ENCODE data around the gene MAML2. TPM values are rescaled to one million over a fixed set of nuclear protein-coding genes. Genes with fewer than 3 reads are reported as not detected.

Gene MAML2
- total and polyA plus RNA-seq, 2 experiments from 2014 or later = 4.7 to 15.3 TPM

DNA sequence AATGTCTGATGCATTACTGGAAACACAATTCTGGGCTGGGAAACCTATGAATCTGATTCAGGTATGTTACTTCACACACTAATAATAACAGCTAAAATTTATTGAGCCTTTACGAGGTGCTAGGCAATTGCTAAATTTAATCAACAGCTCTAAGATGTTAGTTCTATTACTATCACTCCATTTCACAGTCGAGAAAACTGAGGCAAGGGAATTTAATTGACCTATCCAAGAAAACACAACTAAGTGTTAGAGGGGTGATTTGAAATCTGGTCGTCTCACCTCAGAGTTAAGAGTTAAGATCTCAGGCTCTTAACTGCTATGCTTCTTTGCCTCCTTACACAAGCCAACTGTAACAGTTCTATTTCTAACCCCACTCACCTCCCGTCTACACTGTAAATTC lies 8.8 kb downstream of the MAML2 start:
- 98% methylated on average over 4 of the region's 4 CpGs for WGBS (ENCODE audit: low lambda C conversion rate, missing lambda C conversion rate)
- H3K9me2 ChIP-seq (replicated peaks; ENCODE audit: insufficient read depth) = no peaks in the 10 kb centered on the region
- H3K36me3 ChIP-seq (replicated peaks; ENCODE audit: insufficient read depth, low read depth) = no peaks in the 10 kb centered on the region
- no peak for DNase-seq (ENCODE audit: low spot score)
- no peaks in the 10 kb centered on the region for H3K27me3 ChIP-seq
- H4K20me1 ChIP-seq (ENCODE audit: insufficient read depth, poor library complexity, severe bottlenecking) = no peaks in the 10 kb centered on the region
- no peaks in the 10 kb centered on the region for H3K9me3 ChIP-seq (ENCODE audit: low read depth)
- H3K4me2 ChIP-seq = no peak overlapping the region
- H2AFZ ChIP-seq = no peak overlapping the region
- no peak overlapping the region for H3K4me3 ChIP-seq
- peaks cover 88% of the 10 kb centered on the region for H3K79me2 ChIP-seq
- TF ChIP-seq EZH2 (IDR thresholded peaks at IDR 0.05; ENCODE audit: borderline replicate concordance) (no peak), EZH2phosphoT487 (IDR thresholded peaks at IDR 0.05; ENCODE audit: low read depth, severe bottlenecking, unreplicated experiment) (no peak)
- TF ChIP-seq, protein P1, sequence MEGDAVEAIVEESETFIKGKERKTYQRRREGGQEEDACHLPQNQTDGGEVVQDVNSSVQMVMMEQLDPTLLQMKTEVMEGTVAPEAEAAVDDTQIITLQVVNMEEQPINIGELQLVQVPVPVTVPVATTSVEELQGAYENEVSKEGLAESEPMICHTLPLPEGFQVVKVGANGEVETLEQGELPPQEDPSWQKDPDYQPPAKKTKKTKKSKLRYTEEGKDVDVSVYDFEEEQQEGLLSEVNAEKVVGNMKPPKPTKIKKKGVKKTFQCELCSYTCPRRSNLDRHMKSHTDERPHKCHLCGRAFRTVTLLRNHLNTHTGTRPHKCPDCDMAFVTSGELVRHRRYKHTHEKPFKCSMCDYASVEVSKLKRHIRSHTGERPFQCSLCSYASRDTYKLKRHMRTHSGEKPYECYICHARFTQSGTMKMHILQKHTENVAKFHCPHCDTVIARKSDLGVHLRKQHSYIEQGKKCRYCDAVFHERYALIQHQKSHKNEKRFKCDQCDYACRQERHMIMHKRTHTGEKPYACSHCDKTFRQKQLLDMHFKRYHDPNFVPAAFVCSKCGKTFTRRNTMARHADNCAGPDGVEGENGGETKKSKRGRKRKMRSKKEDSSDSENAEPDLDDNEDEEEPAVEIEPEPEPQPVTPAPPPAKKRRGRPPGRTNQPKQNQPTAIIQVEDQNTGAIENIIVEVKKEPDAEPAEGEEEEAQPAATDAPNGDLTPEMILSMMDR (IDR thresholded peaks at IDR 0.05; ENCODE audit: poor library complexity) = no peak
- peaks cover 74% of the 10 kb centered on the region for H3K4me1 ChIP-seq (ENCODE audit: insufficient read depth)
- H3K27ac ChIP-seq = no peak overlapping the region

DNA sequence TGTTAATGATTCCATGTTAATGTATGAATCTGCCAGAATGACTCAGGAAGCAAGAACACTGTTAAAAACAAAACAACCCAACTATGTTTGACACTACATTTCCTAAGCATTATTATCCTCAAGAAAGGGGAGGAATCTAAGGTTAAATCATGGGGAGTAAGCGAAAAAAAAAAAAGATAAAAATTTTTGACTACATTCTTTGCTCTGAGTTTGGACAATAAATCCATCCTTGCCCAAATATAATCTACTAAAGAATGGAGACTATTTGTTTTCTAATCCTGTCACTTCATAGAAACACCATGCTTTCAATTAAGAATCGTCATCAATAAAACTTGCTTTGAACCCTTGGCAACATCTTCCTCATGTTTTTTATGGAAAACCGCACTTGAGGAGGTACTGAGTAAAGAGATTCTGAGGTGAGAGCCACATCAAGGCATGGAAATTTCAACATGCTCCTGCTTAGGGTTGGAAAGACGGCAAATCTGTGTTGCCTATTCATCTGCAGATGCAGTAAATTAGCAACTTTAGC lies 9.7 kb downstream of the MAML2 start:
- H3K4me3 ChIP-seq = no peak overlapping the region
- peak overlapping the region; percentile 61 for H3K27ac ChIP-seq
- no peak overlapping the region for H2AFZ ChIP-seq
- no peaks in the 10 kb centered on the region for H3K9me3 ChIP-seq (ENCODE audit: low read depth)
- no peaks in the 10 kb centered on the region for H4K20me1 ChIP-seq (ENCODE audit: insufficient read depth, poor library complexity, severe bottlenecking)
- H3K79me2 ChIP-seq = peaks cover 88% of the 10 kb centered on the region
- no peaks in the 10 kb centered on the region for H3K27me3 ChIP-seq
- no peak for DNase-seq (ENCODE audit: low spot score)
- H3K36me3 ChIP-seq (replicated peaks; ENCODE audit: insufficient read depth, low read depth) = no peaks in the 10 kb centered on the region
- no peaks in the 10 kb centered on the region for H3K9me2 ChIP-seq (replicated peaks; ENCODE audit: insufficient read depth)
- no peak for TF ChIP-seq EZH2 (IDR thresholded peaks at IDR 0.05; ENCODE audit: borderline replicate concordance)
- TF ChIP-seq EZH2phosphoT487 (IDR thresholded peaks at IDR 0.05; ENCODE audit: low read depth, severe bottlenecking, unreplicated experiment) = no peak
- TF ChIP-seq, protein P1 (IDR thresholded peaks at IDR 0.05; ENCODE audit: poor library complexity) = no peak
- H3K4me2 ChIP-seq = peak overlapping the region; percentile 59
- 52% methylated on average over 4 of the region's 4 CpGs for WGBS (ENCODE audit: low lambda C conversion rate, missing lambda C conversion rate)
- peaks cover 74% of the 10 kb centered on the region for H3K4me1 ChIP-seq (ENCODE audit: insufficient read depth)

DNA sequence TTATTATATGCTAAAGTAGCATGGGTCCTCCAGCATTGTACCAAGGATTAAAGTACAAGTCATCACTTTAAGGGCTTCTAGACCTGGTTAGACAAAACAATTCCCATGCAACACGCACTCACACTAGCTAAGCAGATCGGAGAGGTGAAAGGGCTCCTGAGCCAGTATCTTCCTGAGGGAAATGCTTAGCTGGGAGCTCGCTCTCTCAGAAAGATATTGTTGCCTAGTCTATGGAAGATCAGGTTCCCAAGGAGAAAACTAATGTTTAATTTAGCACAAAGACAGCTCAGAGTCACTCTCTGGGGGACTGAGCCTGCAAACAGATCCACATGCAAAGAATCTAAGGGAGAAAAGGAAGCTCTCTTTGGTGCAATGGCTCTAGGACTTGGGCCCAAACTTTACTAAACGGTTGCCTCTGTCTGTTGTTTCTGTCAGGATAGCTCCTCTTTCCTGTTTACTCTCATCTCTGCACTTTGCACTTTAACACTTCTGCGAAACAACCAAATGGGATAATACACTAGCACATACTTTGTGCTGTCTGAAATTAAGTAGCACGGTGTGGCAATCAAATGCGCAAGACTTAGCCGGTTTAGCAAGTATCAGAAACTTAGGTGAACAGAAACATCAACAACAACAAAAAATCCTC lies 10.7 kb downstream of the MAML2 start:
- H3K4me1 ChIP-seq (ENCODE audit: insufficient read depth) = peaks cover 69% of the 10 kb centered on the region
- H2AFZ ChIP-seq = no peak overlapping the region
- DNase-seq (ENCODE audit: low spot score) = no peak
- no peak overlapping the region for H3K4me3 ChIP-seq
- peaks cover 94% of the 10 kb centered on the region for H3K79me2 ChIP-seq
- H3K27me3 ChIP-seq = no peaks in the 10 kb centered on the region
- no peaks in the 10 kb centered on the region for H3K36me3 ChIP-seq (replicated peaks; ENCODE audit: insufficient read depth, low read depth)
- no peaks in the 10 kb centered on the region for H3K9me2 ChIP-seq (replicated peaks; ENCODE audit: insufficient read depth)
- no peak for TF ChIP-seq EZH2phosphoT487 (IDR thresholded peaks at IDR 0.05; ENCODE audit: low read depth, severe bottlenecking, unreplicated experiment)
- no peak for TF ChIP-seq EZH2 (IDR thresholded peaks at IDR 0.05; ENCODE audit: borderline replicate concordance)
- TF ChIP-seq, protein P1 (IDR thresholded peaks at IDR 0.05; ENCODE audit: poor library complexity) = no peak
- H3K27ac ChIP-seq = peak overlapping the region; percentile 61
- no peaks in the 10 kb centered on the region for H3K9me3 ChIP-seq (ENCODE audit: low read depth)
- no peaks in the 10 kb centered on the region for H4K20me1 ChIP-seq (ENCODE audit: insufficient read depth, poor library complexity, severe bottlenecking)
- H3K4me2 ChIP-seq = peak overlapping the region; percentile 59
- WGBS (ENCODE audit: low lambda C conversion rate, missing lambda C conversion rate) = 44% methylated on average over 8 of the region's 8 CpGs

Data from hepatocyte (in vitro differentiated cells).